Anterior cingulate cortex (tissue), 58 donors: ENCODE measurements around the gene DCTPP1.
A peak's percentile ranks its signal among the peaks of the same experiment; 100 is the strongest.
"Not testable (repeated sequence)": the region's sequence is repeated elsewhere in the genome, so short reads cannot be mapped to it uniquely, and the experiment has no call there.

Source experiments
- DNase-seq, 58 donors: peaks; one replicate each; lab custom pipeline; 2025; lab: John Stamatoyannopoulos, UW

The DCTPP1 gene

DNA sequence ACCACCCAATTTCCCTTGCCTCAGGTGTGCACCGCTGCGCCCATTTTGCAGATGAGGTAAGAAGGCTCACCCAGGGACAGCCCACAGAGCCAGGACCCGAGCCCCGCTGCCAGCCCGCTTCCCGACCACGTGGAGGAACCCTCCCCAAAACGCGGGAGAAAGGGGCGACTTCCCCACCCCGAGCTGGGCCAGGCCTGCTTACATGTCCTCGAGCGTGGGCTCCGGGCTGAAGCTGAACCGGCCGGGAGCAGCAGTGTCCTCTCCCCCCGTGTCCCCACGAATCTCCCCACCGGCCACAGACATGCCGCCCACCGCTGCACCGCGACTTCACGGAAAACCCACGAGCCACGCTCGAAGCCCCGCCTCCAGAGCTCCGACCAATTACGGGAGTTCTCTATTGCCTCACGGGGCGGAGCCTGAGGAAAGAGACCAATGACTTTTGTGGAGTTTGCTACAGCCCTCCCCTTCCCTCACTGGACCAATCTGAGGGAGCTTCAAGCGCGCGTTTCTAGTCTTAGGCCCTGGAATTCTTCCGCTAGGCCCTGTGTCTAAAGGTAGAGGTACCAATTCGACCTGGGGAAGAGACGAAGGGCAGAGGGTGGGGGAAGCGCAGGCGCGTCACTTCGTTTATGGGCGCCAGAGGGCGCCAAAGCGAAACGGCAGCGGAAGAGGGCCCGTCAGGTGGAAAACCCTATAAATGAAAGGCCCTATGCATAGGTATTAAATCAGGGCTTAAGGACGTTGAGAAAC, at the start of gene DCTPP1:
Gene DCTPP1, minus strand, starts transcription at position 353 of the 750 bp plus-strand sequence. Its CDS starts 50 bp downstream, at position 303.
- DNase-seq: peak; percentile 40 to 97 (median 89)

GRCh38 chr16:30478766-30479478, 49.1 kb upstream of the DCTPP1 start:
- no peak for DNase-seq

DNA sequence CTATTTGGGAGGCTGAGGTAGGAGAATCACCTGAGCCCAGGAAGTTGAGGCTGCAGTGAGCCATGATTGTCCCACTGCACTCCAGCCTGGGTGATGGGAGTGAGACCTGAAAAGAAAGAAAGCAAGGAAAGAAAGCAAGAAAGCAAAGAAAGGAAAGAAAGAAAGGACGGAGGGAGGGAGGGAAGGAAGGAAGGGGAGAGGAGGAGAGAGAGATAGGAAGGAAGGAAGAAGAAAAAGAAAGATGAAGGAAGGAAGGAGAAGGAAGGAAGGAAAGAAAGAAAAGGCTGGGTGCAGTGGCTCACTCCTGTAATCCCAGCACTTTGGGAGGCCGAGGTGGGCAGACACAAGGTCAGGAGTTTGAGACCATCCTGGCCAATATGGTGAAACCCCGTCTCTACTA, 47.9 kb upstream of the DCTPP1 start:
- DNase-seq: not testable (repeated sequence)

DNA sequence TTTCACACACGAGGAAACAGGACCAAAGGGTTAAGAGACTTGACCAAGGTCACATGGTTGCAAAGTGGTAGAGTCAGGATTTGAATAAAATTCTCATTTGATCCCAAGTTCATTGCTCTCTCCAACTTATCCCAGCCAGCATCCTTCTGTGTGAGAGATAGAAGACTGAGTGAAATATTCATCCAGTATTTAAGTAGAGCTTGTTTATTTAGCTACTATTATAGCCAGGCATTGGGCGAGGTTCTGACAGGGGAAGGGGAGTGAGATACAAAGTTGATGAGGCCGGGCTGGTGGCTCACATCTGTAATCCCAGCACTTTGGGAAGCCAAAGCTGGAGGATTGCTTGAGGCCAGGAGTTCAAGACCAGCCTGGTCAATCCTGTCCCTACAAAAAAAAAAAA, 47.2 kb upstream of the DCTPP1 start:
- no peak for DNase-seq

DNA sequence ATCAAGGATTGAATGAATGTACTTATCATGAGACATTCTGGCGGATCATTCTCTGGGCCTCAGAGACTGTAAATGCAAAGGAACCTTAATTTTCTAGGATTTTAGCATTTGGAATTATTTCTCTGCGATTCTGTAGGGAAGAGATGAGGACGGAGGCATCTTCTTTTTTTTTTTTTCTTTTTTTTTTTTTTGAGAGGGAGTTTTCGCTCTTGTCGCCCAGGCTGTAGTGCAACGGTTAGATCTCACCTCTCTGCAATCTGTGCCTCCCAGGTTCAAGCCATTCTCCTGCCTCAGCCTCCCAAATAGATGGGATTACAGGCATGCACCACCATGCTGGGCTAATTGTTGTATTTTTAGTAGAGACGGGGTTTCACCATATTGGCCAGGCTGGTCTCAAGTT, 44.9 kb upstream of the DCTPP1 start:
- DNase-seq: no peak

DNA sequence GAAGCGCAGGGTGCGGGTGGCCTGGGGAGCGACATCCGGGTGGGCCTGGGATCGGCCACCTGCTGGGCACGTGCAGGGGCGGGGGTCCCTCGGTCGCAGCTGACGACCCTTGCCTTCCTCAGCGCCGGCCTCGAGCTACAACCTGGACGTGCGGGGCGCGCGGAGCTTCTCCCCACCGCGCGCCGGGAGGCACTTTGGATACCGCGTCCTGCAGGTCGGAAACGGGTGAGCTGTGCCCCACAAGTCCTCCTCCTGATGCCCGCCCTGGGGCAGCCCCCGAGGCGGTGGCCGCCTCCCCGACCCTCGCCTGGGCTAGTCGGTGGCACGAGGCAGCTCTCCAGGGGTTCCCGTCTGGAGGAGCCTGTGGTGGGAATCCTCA, 44.2 kb upstream of the DCTPP1 start:
- no peak for DNase-seq

DNA sequence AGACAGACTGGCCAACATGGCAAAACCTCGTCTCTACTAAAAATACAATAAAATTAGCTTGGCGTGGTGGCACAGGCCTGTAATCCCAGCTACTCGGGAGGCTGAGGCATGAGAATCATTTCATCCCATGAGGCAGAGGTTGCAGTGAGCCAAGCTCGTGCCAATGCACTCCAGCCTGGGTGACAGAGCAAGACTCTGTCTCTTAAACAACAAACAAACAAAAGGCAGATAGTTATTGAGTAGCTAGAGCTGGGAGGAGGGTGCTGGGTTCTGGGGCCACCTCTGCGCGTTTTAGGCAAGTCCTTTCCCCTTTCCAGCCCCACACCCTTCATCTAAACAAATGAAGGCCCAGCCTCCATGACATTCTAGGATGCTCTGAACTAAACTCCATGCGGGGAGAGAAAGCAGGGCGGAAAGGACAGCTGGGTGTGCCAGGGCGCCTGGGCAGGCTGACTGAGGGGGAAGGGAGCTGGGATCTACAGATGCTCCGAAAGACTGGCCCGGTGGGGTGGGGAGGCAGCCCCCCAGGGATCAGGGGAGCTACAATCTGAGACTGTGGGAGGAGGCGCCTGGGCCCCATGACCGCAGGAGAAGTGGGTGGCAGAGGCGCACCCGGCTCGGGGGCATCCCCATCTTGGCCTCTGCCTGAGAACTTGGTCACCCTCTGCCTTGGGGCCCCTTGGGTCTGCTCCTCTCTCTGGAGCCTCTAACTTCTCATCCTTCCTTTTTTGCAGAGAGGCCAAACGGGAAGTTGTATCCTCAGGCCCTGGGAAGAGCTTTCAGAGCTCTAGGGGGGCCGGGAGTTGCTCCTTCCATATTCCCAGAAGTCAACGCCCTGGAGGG, 43.6 kb upstream of the DCTPP1 start:
- no peak for DNase-seq

DNA sequence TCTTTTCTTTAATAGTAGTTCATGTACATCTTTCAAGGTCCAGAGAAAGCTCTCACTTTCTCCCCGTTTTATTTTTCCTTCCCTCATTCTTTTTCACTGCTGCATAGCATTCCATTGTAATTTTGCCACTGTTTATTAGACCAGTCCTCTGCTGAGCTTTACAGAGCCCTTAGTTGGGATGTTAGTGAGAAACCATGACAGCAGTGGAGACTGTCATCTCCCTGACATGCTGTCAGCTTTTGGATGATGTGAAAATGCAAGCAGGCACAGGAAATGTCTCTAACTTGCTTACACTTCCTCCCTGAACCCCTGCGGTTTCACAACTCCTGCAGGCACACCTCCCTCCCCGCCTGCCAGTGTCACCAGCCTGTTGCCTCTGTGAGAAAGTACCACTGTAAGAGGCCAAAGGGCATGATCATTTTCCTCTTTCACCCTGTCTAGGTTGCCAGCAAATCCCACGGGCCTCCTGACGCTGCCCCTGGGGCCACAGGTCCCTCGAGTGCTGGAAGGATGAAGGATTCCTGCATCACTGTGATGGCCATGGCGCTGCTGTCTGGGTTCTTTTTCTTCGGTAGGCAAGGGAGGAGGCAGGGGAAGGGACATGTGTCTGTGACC, 42.6 kb upstream of the DCTPP1 start, which contains the start of gene ITGAL:
Gene ITGAL, plus strand, starts transcription at position 415 of the 615 bp plus-strand sequence. Its CDS starts 96 bp downstream, at position 511.
- DNase-seq: peak in 6 of 58 donors; percentile 4 to 30 (median 12)

- no peak for DNase-seq
Measured at GRCh38 chr16:30470632-30470995, 40.8 kb upstream of the DCTPP1 start.

DNA sequence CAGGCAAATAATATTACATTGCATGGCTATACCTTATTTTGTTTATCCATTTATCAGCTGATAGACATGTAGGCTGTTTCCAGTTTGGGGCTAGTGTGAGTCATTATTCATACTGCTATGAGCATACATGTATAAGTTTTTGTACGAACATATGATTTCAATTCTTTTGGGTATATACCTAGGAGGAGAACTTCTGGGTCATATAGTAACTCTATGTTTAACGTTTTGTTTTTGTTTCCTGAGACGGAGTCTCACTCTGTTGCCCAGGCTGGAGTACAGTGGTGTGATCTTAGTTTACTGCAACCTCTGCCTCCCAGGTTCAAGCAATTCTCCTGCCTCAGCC, 40.3 kb upstream of the DCTPP1 start:
- no peak for DNase-seq

DNA sequence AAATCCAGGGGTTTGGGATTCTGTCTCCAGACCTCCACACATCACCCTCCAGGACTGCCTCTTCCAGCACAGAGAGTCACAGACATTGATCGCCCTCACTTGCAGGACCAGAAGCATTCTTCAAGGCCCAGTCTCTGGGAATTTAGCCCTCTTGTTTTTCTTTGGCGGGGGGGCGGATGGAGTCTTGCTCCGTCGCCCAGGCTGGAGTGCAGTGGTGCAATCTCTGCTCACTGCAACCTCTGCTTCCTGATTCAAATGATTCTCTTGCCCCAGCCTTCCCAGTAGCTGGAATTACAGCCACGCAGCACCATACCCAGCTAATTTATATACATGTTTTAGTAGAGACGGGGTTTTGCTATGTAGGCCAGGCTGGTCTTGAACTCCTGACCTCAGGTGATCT, 34.2 kb upstream of the DCTPP1 start:
- DNase-seq: no peak

DNA sequence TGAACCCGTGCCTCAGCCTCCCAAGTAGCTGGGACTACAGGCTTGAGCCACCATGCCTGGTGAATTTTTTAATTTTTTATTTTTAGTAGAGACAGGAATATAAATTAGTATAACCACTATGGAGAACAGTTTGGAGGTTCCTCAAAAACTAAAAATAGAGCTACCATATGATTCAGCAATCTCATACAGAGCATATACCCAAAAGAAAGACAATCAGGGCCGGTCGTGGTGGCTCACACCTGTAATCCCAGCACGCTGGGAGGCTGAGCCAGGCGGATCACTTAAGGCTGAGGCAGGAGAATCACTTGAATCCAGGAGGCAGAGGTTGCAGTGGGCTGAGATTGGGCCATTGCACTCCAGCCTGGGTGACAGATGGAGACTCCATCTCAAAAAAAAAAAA, 31.6 kb upstream of the DCTPP1 start:
- DNase-seq: not testable (repeated sequence)

DNA sequence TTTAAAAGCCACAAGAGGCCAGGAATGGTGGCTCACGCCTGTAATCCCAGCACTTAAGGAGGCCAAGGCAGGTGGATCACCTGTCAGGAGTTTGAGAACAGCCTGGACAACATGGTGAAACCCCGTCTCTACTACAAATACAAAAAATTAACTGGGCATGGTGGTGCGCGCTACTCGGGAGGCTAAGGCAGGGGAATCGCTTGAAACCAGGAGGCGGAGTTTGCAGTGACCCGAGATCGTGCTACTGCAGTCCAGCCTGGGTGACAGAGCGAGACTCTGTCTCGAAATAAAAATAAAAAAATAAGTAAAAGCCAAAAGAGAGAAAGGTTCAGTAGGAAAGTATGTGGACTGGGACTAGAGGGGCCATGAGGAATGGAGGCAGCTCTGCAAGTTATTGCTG, 29.6 kb upstream of the DCTPP1 start:
- no peak for DNase-seq

DNA sequence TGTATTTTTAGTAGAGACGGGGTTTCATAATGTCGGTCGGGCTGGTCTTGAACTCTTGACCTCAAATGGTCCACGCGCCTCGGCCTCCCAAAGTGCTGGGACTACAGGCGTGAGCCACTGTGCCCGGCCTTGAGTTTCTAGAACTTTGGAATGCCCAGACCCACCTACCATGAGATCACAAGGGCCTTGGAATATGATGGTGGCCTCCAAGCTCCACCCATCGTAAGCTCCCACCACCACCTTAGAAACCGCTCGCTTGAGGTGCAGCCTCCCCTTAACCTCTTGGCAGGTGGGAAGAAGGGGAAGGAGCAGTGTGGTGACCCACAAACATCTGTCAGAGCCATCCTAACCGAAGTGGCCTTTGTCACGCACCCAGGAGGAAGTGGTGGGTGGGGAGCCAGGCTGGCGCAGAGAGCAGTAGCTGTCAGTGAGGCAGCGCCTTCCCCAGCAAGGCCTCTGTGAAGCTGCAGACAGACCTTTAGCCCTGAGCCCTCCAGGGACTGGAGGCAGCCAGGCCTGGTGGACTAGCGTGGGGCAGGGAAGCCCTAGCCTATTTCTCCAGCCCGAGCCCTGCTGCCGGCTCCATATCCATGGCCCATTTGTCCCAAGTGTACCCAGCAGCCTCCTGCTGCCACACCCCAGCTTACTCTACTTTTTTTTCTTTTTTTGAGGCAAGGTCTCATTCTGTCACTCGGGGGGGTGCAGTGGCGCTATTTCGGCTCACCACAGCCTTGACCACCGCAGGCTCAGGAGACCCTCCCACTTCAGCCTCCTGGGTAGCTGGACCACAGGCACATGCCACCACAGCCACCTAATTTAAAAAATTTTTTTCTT, 28.9 kb upstream of the DCTPP1 start:
- DNase-seq: peak in 1 of 58 donors; percentile 2

GRCh38 chr16:30457743-30458560, 28.1 kb upstream of the DCTPP1 start:
- no peak for DNase-seq

- DNase-seq: no peak
Measured at GRCh38 chr16:30457256-30457655, 27.4 kb upstream of the DCTPP1 start.

DNA sequence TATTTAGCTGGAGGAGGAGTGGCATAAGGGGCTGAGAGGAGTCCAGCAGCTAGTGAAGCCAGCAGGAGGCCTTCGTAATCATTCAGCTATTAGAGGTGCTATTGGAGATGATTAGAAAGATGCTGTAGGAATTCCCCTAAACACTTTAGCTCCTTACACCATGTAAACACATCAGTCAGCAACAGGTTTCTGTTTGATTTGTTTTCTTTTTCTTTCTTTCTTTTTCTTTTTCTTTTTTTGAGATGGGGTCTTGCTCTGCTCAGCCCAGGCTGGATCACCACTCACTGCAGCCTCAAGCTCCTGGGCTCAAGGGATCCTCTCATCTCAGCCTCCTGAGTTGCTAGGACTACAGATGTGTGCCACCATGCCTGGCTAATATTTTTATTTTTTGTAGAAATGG, 26.5 kb upstream of the DCTPP1 start:
- no peak for DNase-seq

- not testable (repeated sequence) for DNase-seq
Measured at GRCh38 chr16:30452709-30453580, 23.1 kb upstream of the DCTPP1 start.
